Coronary artery (tissue), 2 donors: Measurements from ENCODE around the gene UBASH3A.
"Not testable (repeated sequence)": the region's sequence is repeated elsewhere in the genome, so short reads cannot be mapped to it uniquely, and the experiment has no call there.

Experiments used
- DNase-seq: peaks from one replicate; pipeline ENCODE4 v3.0.0-alpha.2; 2017; ENCODE audit warnings: low spot score
- H3K27ac ChIP-seq, 2 donors: fragments of 200-600 bp; sonication (generic); one replicate each; pipeline ENCODE4 v1.5.1; 2016 to 2019
- H3K4me3 ChIP-seq: fragments of 200-600 bp; sonication (generic); 2 replicates; pipeline ENCODE4 v1.5.1; 2016; ENCODE audit warnings: mild to moderate bottlenecking, moderate library complexity
- CTCF ChIP-seq: fragments of 200-600 bp; sonication (generic); IDR thresholded peaks from one replicate; pipeline ENCODE4 v1.5.1; 2019; ENCODE audit warnings: antibody characterized with exemption

Gene UBASH3A

DNA sequence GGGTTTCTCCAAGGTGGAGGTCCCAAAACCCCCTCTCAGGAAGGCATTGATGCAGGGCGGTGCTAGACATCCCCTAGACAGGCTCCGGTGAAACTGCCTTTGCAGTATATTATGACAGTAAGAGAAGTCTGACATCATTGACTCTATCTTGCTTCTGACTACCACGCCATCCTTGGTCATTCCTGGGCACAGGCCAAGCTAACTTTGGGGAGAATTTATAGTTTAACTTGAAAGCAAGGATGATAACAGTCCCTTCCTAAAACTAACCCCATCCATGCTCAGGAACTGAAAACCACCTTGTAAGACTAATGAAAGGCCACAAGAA, 62.1 kb downstream of the UBASH3A start:
- no peak overlapping the region for H3K4me3 ChIP-seq
- no peak overlapping the region for H3K27ac ChIP-seq
- TF ChIP-seq CTCF = no peak
- DNase-seq = no peak

GRCh38 chr21:42466700-42467099, 63.0 kb downstream of the UBASH3A start:
- no peak overlapping the region for H3K27ac ChIP-seq

GRCh38 chr21:42467140-42467983, 63.7 kb downstream of the UBASH3A start:
- H3K4me3 ChIP-seq = no peak overlapping the region
- no peak overlapping the region for H3K27ac ChIP-seq
- no peak for TF ChIP-seq CTCF
- DNase-seq = no peak

More at GRCh38 chr21:42466700-42467099, 63.0 kb downstream of the UBASH3A start:
- no peak for TF ChIP-seq CTCF
- no peak overlapping the region for H3K4me3 ChIP-seq
- no peak for DNase-seq

DNA sequence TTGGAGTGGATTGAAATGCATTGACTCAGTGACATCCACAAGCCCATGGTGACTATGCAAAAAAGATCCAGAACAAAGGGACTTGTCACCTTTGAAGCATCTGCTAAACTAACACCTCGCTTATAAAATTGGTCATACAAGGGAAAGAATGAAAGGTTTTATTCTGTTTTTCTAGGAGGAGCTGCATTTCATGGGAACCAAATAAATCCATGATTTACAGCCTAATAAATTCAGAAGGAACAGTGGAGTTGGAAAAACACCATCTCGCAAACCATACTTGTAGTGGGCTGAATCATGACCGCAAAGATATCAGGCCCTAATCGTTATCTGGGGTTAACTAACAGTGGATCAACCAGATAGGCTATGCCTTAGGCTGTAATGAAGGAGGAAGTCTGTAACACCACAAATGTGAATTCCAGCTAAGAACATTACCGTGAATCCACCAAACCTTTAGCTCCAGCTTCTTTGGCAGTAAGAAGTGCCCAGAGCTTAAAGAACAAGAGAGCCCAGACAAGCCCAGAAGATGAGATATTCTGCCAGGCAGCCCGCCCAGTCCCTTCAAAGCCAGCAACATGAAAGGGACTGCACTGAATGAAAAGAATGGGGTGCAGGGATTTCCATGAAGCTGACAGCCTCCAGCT, 64.9 kb downstream of the UBASH3A start:
- no peak overlapping the region for H3K4me3 ChIP-seq
- H3K27ac ChIP-seq = no peak overlapping the region
- no peak for TF ChIP-seq CTCF
- DNase-seq = no peak

DNA sequence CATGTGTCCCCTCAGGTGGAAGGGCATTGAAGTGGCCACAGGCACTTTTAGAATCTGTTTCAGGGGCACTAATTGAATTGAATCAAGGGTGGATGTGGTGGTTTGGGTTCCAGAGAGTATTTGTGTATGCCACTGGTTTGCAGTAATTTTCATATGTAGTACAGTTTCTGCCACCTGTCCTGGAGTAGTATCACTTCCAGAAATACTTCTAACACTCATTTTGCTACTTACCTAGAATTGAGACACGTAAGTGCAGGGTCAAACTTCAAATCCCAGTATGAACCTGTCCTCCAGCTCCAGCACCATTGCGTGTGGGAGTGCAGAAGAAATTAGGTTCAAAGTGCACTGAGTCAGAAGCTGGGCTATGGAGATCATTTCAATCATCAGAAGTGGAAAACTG, 65.6 kb downstream of the UBASH3A start:
- peak; percentile 3 for DNase-seq
- H3K4me3 ChIP-seq = no peak overlapping the region
- H3K27ac ChIP-seq = no peak overlapping the region
- TF ChIP-seq CTCF = no peak

DNA sequence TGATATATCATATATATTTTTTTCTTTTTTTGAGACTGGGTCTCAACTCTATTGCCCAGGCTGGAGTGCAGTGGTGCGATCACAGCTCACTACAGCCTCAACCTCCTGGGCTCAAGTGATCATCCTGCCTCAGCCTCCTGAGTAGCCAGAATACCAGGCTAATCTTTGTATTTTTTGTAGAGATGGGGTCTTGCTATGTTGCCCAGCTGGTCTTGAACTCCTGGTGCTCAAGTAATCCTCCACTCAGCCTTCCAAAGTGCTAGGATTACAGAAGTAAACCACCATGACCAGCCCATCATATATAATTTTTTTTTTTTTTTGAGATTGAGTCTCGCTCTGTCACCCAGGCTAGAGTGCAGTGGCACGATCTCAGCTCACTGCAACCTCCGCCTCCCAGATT, 66.0 kb downstream of the UBASH3A start:
- H3K4me3 ChIP-seq, DNase-seq, H3K27ac ChIP-seq: not testable (repeated sequence)

GRCh38 chr21:42471206-42471605, 67.5 kb downstream of the UBASH3A start:
- no peak for DNase-seq
- Histone ChIP-seq H3K4me3 (no peak overlapping the region), H3K27ac (no peak overlapping the region)
- no peak for TF ChIP-seq CTCF
